ENCODE measurements around the gene PHYHIPL.
"Not testable (repeated sequence)": the region's sequence is repeated elsewhere in the genome, so short reads cannot be mapped to it uniquely, and the experiment has no call there.

The PHYHIPL gene

GRCh38 chr10:59206204-59206720, 29.8 kb downstream of the PHYHIPL start:
- no peak for DNase-seq (ENCODE audit: low read depth in 2 of 2)

- DNase-seq (ENCODE audit: low read depth in 2 of 2): no peak
Measured at GRCh38 chr10:59212301-59212798, 35.9 kb downstream of the PHYHIPL start.

GRCh38 chr10:59214160-59214559, 37.7 kb downstream of the PHYHIPL start:
- no peak for DNase-seq (ENCODE audit: low read depth in 2 of 2)

GRCh38 chr10:59216178-59216869, 39.9 kb downstream of the PHYHIPL start:
- no peak for DNase-seq (ENCODE audit: low read depth in 2 of 2)

GRCh38 chr10:59222788-59223187, 46.3 kb downstream of the PHYHIPL start:
- no peak for DNase-seq (ENCODE audit: low read depth in 2 of 2)

GRCh38 chr10:59223597-59223996, 47.2 kb downstream of the PHYHIPL start:
- DNase-seq (ENCODE audit: low read depth in 2 of 2): not testable (repeated sequence)

GRCh38 chr10:59225211-59225610, 48.8 kb downstream of the PHYHIPL start:
- no peak for DNase-seq (ENCODE audit: low read depth in 2 of 2)

GRCh38 chr10:59227136-59227673, 50.8 kb downstream of the PHYHIPL start:
- no peak for DNase-seq (ENCODE audit: low read depth in 2 of 2)

GRCh38 chr10:59229441-59229840, 53.0 kb downstream of the PHYHIPL start:
- no peak for DNase-seq (ENCODE audit: low read depth in 2 of 2)

GRCh38 chr10:59234194-59234593, 57.8 kb downstream of the PHYHIPL start:
- DNase-seq (ENCODE audit: low read depth in 2 of 2): no peak

- DNase-seq (ENCODE audit: low read depth in 2 of 2): no peak
Measured at GRCh38 chr10:59234816-59235429, 58.5 kb downstream of the PHYHIPL start.

- DNase-seq (ENCODE audit: low read depth in 2 of 2): no peak
Measured at GRCh38 chr10:59236064-59236697, 59.7 kb downstream of the PHYHIPL start.

GRCh38 chr10:59237775-59238174, 61.3 kb downstream of the PHYHIPL start:
- DNase-seq (ENCODE audit: low read depth in 2 of 2): no peak

- not testable (repeated sequence) for DNase-seq (ENCODE audit: low read depth in 2 of 2)
Measured at GRCh38 chr10:59239108-59239507, 62.7 kb downstream of the PHYHIPL start.

GRCh38 chr10:59240582-59241183, 64.2 kb downstream of the PHYHIPL start:
- no peak for DNase-seq (ENCODE audit: low read depth in 2 of 2)

- no peak for DNase-seq (ENCODE audit: low read depth in 2 of 2)
Measured at GRCh38 chr10:59242057-59242456, 65.6 kb downstream of the PHYHIPL start.

GRCh38 chr10:59242991-59243390, 66.5 kb downstream of the PHYHIPL start:
- no peak for DNase-seq (ENCODE audit: low read depth in 2 of 2)

- no peak for DNase-seq (ENCODE audit: low read depth in 2 of 2)
Measured at GRCh38 chr10:59243611-59244195, 67.3 kb downstream of the PHYHIPL start.

- no peak for DNase-seq (ENCODE audit: low read depth in 2 of 2)
Measured at GRCh38 chr10:59244871-59245270, 68.4 kb downstream of the PHYHIPL start.

- no peak for DNase-seq (ENCODE audit: low read depth in 2 of 2)
Measured at GRCh38 chr10:59245686-59246085, 69.2 kb downstream of the PHYHIPL start.

- no peak for DNase-seq (ENCODE audit: low read depth in 2 of 2)
Measured at GRCh38 chr10:59252491-59252890, 76.0 kb downstream of the PHYHIPL start.

- no peak for DNase-seq (ENCODE audit: low read depth in 2 of 2)
Measured at GRCh38 chr10:59255463-59255862, 79.0 kb downstream of the PHYHIPL start.

All from stimulated activated CD8-positive, alpha-beta memory T cell treated with anti-CD3 and anti-CD28 coated beads, Interleukin-7, amount 100 ng/mL, for 4 hours (primary cell).